GM21447 (cell line): ENCODE data around the gene ARL13A.
A peak's percentile ranks its signal among the peaks of the same experiment; 100 is the strongest.
"Not testable (repeated sequence)": the region's sequence is repeated elsewhere in the genome, so short reads cannot be mapped to it uniquely, and the experiment has no call there.

Experiments
- ATAC-seq: cut with Tn5 transposase; IDR thresholded peaks from one replicate; pipeline ENCODE4 v1.9.1; 2021; ENCODE audit not compliant: unreplicated experiment

Gene ARL13A

GRCh38 chrX:100984818-100985217, 15.3 kb downstream of the ARL13A start:
- ATAC-seq: no peak

DNA sequence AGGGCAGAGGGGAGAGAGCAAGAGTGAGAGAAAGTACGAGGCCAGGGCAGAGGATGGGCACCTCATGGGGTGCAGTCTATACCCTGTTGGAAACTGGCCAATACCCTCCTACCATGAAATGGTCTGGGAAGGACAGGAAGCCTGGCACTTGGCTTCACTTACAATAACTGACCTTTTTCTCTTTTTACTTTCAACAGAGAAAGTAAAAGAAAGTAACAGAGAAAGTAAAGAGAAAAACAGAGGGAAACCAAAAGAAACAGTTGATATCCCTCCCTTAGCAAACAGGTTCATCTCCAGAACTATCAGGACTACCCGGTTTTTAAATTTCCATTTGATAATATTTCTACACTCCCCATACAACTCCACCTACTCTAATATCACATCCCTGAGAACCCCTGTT, 20.6 kb downstream of the ARL13A start:
- ATAC-seq: no peak

GRCh38 chrX:100994352-100995281, 25.1 kb downstream of the ARL13A start:
- peak; percentile 95 for ATAC-seq

DNA sequence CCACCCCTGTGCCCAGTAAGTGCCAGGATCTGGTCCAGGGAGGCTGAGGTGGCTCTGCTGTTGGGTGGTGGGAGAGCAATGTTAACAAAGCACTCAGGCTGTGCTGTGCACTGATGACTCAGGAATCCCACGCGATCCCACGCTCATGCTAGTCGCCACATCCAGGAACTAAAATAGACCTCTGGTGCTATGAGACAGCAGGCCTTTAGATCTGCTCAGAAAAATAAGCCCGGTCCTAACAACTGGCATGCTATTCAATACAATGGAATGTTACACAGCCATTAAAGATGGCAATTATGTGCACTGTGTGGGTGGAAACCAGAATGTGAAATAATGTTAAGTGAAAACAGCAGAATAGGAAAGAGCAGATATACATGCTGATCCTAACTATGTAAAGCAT, 26.0 kb downstream of the ARL13A start:
- no peak for ATAC-seq

- no peak for ATAC-seq
Observed at GRCh38 chrX:100999451-100999850, 29.9 kb downstream of the ARL13A start.

GRCh38 chrX:101009090-101009489, 39.6 kb downstream of the ARL13A start:
- ATAC-seq: no peak

DNA sequence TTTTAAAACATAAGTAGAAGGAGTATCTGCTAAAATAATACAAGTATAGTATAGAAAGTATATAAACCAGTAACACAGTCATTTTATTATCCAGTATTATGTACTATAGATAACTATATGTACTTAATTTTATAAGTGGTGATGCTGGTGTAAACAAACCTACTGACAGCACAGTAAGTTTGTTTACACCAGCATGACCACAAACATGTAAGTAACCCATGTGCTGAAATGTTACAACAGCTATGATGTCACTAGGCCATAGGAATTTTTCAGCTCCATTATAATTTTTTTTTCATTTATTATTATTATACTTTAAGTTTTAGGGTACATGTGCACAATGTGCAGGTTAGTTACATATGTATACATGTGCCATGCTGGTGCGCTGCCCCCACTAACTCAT, 42.5 kb downstream of the ARL13A start:
- not testable (repeated sequence) for ATAC-seq

DNA sequence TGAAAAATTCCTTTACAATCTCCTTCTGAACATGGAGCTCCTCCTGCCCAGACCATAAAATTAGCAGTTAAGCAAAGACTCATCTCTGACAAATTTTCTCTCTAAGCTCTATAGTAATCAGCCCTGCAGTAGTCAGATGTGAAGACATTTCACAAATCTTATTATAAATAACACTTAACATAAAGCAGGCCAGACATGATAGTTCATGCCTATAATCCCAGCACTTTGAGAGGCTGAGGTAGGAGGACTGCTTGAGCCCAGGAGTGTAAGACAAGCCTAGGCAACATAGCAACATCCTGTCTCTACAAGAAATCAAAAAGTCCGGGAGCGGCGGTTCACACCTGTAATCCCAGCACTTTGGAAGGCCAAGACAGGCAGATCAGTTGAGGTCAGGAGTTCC, 52.5 kb downstream of the ARL13A start:
- ATAC-seq: no peak

GRCh38 chrX:101025126-101025525, 55.6 kb downstream of the ARL13A start:
- ATAC-seq: no peak

GRCh38 chrX:101028562-101028961, 59.1 kb downstream of the ARL13A start:
- ATAC-seq: no peak

DNA sequence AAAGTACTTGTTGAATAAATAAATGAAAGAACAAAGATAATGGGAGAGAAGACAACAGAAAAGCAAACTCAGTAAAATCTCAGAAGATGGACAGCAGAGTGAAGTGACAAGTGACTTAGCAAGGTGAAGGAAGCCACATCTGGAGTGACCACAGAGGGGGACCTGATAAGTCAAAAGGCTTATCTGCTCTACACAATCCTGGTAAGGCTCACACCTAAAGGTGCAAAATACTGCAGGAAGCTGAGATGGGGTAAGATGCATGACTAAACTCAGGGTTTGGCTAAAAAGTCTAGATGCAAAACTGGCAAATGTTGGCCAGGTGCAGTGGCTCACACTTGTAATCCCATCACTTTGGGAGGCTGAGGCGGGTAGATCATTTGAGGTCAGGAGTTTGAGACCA, 60.2 kb downstream of the ARL13A start:
- ATAC-seq: no peak

DNA sequence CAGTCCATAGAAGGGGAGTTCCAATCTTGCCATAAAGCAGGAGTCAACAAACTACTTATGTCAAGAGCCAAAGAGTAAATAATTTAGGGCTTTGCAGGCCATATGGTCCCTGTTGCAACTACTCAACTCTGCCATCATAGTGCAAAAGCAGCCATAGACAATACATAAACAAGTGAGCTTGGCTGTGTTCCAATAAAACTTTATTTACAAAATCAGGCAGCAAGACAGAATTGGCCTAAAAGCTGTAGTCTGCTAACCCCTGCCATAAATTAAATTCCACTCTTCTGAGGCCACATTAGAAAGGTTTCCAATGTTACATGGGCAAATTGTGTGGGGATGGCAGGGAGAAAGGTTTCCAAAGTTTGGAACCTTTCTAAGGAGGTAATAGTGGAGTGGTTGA, 67.7 kb downstream of the ARL13A start:
- ATAC-seq: no peak

DNA sequence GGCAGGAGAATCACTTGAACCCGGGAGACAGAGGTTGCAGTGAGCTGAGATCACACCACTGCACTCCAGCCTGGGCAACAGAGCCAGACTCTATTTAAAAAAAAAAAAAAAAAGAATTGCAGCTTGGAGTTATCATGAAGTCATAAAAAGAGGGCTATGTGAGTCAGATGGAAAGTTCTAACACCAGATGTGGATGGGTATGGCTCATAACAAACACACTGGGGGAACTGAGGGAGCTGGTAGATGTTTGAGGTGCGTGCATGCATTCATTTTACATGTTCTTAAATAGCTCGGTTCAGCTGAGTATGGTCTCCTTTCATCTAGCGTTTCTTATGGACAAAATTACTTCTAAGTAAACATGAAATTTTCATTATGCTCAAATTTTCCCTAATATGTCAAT, 70.7 kb downstream of the ARL13A start:
- no peak for ATAC-seq
